Upper lobe of right lung (tissue), 1 donor: Measurements from ENCODE around the gene CGN. TPM values are rescaled to one million over a fixed set of nuclear protein-coding genes. Genes with fewer than 3 reads are reported as not detected.

Experiments
- microRNA-seq: library from miRNA; unstranded; fragments of <30 nt; microRNA quantifications from one replicate; pipeline ENCODE4 v1.2.0, GENCODE V29; 2020; ENCODE audit warnings: borderline microRNAs expressed
- total RNA-seq: library from RNA; stranded (reverse); fragmentation: NEBNext Ultra II Directional; extraction: Animal tissue kit (Norgen Biotek cat#: 25700); gene quantifications from one replicate; pipeline ENCODE4 v1.2.1, GENCODE V29; 2021
- donor health status: DM: no; HTN: yes; CAD: no; lungs with severe emphysema.

CGN gene
- total RNA-seq, 1 donor from 2014 or later = 62.5 TPM

Small RNAs within 50 kb of the gene (microRNA-seq; reads per million reads assigned to microRNA genes)
- gene MIR554 = not detected

Other genes with a start within 250 kb of the CGN start
- 22.5 TPM for gene ZNF687, start 229.1 kb upstream of the CGN start, total RNA-seq
- gene PI4KB, start 184.0 kb upstream of the CGN start, total RNA-seq = 65.0 TPM
- gene RFX5, start 164.1 kb upstream of the CGN start, total RNA-seq = 45.8 TPM
- 321 TPM for gene SELENBP1, start 138.7 kb upstream of the CGN start, total RNA-seq
- gene PSMB4, start 111.8 kb upstream of the CGN start, total RNA-seq = 177 TPM
- 96.3 TPM for gene POGZ, start 51.9 kb upstream of the CGN start, total RNA-seq
- gene TUFT1, start 28.9 kb downstream of the CGN start, total RNA-seq = 13.3 TPM
- 62.1 TPM for gene SNX27, start 100.7 kb downstream of the CGN start, total RNA-seq
- not detected for gene CELF3, start 205.4 kb downstream of the CGN start, total RNA-seq
- gene RIIAD1, start 210.1 kb downstream of the CGN start, total RNA-seq = not detected